ENCODE measurements around the gene AGXT. TPM values are rescaled to one million over a fixed set of nuclear protein-coding genes. Genes with fewer than 3 reads are reported as not detected.

Gene AGXT
- total RNA-seq, 4 donors from 2014 or later = 0.33 to 0.75 TPM; not detected in 2

DNA sequence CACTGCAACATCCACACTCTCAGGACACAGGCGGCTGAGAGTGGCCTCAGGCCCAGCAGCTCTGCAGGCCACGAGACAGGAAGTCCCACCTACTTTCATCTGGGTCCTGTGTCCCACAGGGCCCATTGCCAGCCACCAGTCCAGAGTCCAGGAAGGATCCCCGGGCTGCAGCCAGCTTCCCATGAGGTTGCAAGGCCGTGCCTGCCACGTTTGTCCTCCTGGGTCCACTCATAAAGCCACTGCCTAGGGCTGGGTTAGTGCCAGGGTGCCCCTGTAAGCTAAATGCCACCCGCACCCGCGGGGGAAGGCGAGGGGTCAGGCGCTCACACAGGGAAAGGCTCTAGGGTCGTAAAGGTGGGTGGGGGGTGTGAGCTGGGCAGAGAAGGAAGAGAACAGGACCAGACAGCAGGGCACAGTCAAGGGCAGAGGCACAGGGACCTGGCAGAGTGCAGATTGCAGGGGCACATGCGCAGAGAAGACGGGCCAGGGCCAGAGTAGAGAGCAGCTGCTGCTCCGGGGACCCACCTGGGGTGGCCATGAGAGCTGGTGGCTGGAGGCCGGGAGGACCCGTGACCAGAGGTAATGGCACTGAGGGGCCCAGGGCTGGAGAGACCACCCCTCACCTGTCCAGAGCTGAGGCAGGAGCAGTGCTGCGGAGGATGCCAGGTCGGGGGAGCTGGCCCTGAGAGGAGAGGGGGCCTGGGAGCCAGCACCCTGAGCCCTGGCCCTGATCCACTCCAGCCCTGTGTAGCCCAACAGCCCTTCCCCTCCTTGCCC is 8.0 kb downstream of the AGXT start:
- TF ChIP-seq CTCF (IDR thresholded peaks at IDR 0.05; ENCODE audit: low read depth) = no peak

GRCh38 chr2:240877460-240878340 is 9.1 kb downstream of the AGXT start:
- no peak for TF ChIP-seq CTCF (IDR thresholded peaks at IDR 0.05; ENCODE audit: low read depth)

GRCh38 chr2:240878341-240878936 is 9.8 kb downstream of the AGXT start:
- TF ChIP-seq CTCF (IDR thresholded peaks at IDR 0.05; ENCODE audit: low read depth) = no peak

GRCh38 chr2:240879105-240879504 is 10.5 kb downstream of the AGXT start:
- no peak for TF ChIP-seq CTCF (IDR thresholded peaks at IDR 0.05; ENCODE audit: low read depth)

DNA sequence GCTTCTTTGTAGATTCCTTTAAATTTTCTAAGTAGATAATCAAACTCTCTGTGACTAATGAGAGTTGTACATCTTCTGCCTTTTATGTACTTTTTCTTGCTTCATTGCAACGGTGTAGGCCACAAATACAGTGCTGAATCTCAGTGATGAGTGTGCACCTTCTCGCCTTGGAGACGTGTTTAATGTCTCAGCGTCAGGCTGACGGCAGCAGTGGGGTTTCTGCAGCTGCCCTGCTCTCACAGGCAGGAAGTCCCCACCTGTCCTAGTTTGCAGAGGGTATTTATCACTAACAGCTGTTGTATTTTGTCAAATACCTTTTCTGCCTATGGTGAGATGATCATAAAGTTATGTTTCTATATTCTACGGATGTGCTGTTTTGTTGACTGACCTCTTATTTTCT is 13.3 kb downstream of the AGXT start:
- no peak for TF ChIP-seq CTCF (IDR thresholded peaks at IDR 0.05; ENCODE audit: low read depth)

DNA sequence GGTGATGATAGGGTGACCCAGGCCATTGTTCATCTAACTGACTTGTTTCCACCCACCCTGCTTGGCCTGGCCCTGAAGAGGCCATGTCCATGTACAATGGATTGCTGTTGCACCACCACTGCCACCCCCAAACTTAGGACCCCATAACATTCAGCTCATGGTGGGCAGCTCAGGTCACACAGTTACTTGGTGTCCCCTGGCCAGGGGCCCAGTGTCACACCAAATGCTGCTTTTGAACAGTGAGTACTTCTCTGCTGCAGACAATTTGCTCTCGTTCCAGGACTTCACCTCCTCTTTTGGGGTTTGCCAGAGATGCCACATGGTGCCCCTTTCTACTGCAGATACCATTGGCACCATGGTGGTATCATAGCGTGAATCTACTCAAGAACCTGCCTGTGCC is 15.6 kb downstream of the AGXT start:
- no peak for TF ChIP-seq CTCF (IDR thresholded peaks at IDR 0.05; ENCODE audit: low read depth)

- no peak for TF ChIP-seq CTCF (IDR thresholded peaks at IDR 0.05; ENCODE audit: low read depth)
Measured at GRCh38 chr2:240884745-240885144, 16.1 kb downstream of the AGXT start.

All from subcutaneous adipose tissue (tissue), 4 donors.